SK-N-SH (cell line): ENCODE data around the gene KCNE1. TPM values are rescaled to one million over a fixed set of nuclear protein-coding genes. Genes with fewer than 3 reads are reported as not detected.

Source experiments
- CTCF ChIA-PET: fragments of 300-600, 350-600 bp; formaldehyde crosslinking; extraction: SDS; loops from one replicate; lab custom pipeline; 2021; lab: Yijun Ruan, JAX
- POLR2A ChIA-PET: fragments of 350-600 bp; sonication (Branson Sonifier 250); formaldehyde crosslinking; extraction: SDS; loops from one replicate; lab custom pipeline; 2020; ENCODE audit warnings: antibody characterized with exemption, inconsistent platforms; lab: Yijun Ruan, JAX
- DNase-seq: peaks from one replicate; pipeline ENCODE4 v3.0.0; 2012
- H2AFZ ChIP-seq: fragments of 200-600 bp; sonication (generic); 2 replicates; pipeline ENCODE4 v1.8.1; 2016; ENCODE audit warnings: antibody characterized with exemption, mild to moderate bottlenecking, low read depth
- H3F3A ChIP-seq: fragments of 200-600 bp; sonication (generic); replicated peaks from 2 replicates; pipeline ENCODE3; 2016; ENCODE audit warnings: antibody characterized with exemption, mild to moderate bottlenecking; ENCODE audit not compliant: insufficient read depth
- H3K27ac ChIP-seq, 2 experiments: fragments of 200-500 bp in 1 of 2; fragments of 200-600 bp in 1 of 2; sonication (Bioruptor generic) in 1 of 2; sonication (generic), shearing (Covaris generic) in 1 of 2; 2 replicates each; pipeline versions ENCODE4 v1.5.1 to v1.6.1; 2014 to 2016; ENCODE audit warnings: low read depth in 2 of 2, inconsistent platforms in 1 of 2, low read length in 1 of 2, mild to moderate bottlenecking in 1 of 2, mixed read lengths in 1 of 2
- H3K27me3 ChIP-seq: fragments of 200-600 bp; sonication (generic), shearing (Covaris generic); 2 replicates; pipeline ENCODE4 v1.6.1; 2016; ENCODE audit warnings: mixed run types; ENCODE audit not compliant: insufficient read depth
- H3K36me3 ChIP-seq, 2 experiments: fragments of 200-500 bp in 1 of 2; fragments of 200-600 bp in 1 of 2; sonication (Bioruptor generic) in 1 of 2; sonication (generic) in 1 of 2; replicated peaks in 1 of 2; 2 replicates each; pipeline versions ENCODE3 to v1.5.1; 2014 to 2016; ENCODE audit warnings: low read length in 1 of 2, mild to moderate bottlenecking in 1 of 2; ENCODE audit not compliant: insufficient read depth in 2 of 2, control insufficient read depth in 1 of 2
- H3K4me1 ChIP-seq, 2 experiments: fragments of 200-500 bp in 1 of 2; fragments of 200-600 bp in 1 of 2; sonication (Bioruptor generic) in 1 of 2; sonication (generic), shearing (Covaris generic) in 1 of 2; 2 replicates each; pipeline versions ENCODE4 v1.5.1 to v1.6.1; 2014 to 2016; ENCODE audit warnings: low read depth in 1 of 2, low read length in 1 of 2, mixed run types in 1 of 2; ENCODE audit not compliant: insufficient read depth in 2 of 2, control insufficient read depth in 1 of 2
- H3K4me2 ChIP-seq: fragments of 200-600 bp; sonication (generic), shearing (Covaris generic); 2 replicates; pipeline ENCODE4 v1.6.1; 2017; ENCODE audit warnings: mixed run types
- H3K4me3 ChIP-seq, 2 experiments: fragments of 200-500 bp in 1 of 2; fragments of 200-600 bp in 1 of 2; sonication (Bioruptor generic) in 1 of 2; sonication (generic), shearing (Covaris generic) in 1 of 2; 2 replicates each; pipeline versions ENCODE4 v1.5.1 to v1.8.1; 2014 to 2016; ENCODE audit warnings: low read depth in 2 of 2, inconsistent platforms in 1 of 2, low read length in 1 of 2, mild to moderate bottlenecking in 1 of 2, mixed read lengths in 1 of 2, moderate library complexity in 1 of 2
- H3K79me2 ChIP-seq: fragments of 200-600 bp; sonication (generic); 2 replicates; pipeline ENCODE4 v1.8.1; 2017; ENCODE audit warnings: mild to moderate bottlenecking; ENCODE audit not compliant: insufficient read depth
- H3K9ac ChIP-seq: fragments of 200-600 bp; sonication (generic); 2 replicates; pipeline ENCODE4 v1.6.1; 2017; ENCODE audit warnings: mixed run types
- H3K9me2 ChIP-seq: fragments of 200-600 bp; sonication (generic); 2 replicates; pipeline ENCODE4 v1.6.1; 2017; ENCODE audit warnings: mixed run types
- H3K9me3 ChIP-seq: fragments of 200-600 bp; sonication (generic); 2 replicates; pipeline ENCODE4 v1.6.1; 2017; ENCODE audit warnings: mixed run types, mild to moderate bottlenecking, moderate library complexity
- H4K20me1 ChIP-seq: fragments of 200-600 bp; sonication (generic); 2 replicates; pipeline ENCODE4 v1.6.1; 2017; ENCODE audit warnings: mild to moderate bottlenecking, mixed run types; ENCODE audit not compliant: insufficient read depth
- ELF1 ChIP-seq: IDR thresholded peaks from 2 replicates; pipeline ENCODE4 v1.4.0; 2012
- EP300 ChIP-seq, 2 experiments: IDR thresholded peaks; 2 replicates each; pipeline versions ENCODE4 v1.4.0 to v1.6.1; 2012; ENCODE audit warnings: borderline replicate concordance in 1 of 2, low read depth in 1 of 2, low read length in 1 of 2
- FOSL2 ChIP-seq: IDR thresholded peaks from 2 replicates; pipeline ENCODE4 v1.4.0; 2012; ENCODE audit warnings: low read depth, mild to moderate bottlenecking, moderate library complexity, borderline replicate concordance
- GATA2 ChIP-seq: sonication (generic); formaldehyde crosslinking; IDR thresholded peaks from 2 replicates; pipeline ENCODE4 v1.5.0; 2020; ENCODE audit warnings: mild to moderate bottlenecking, missing genetic modification reagents
- IRF3 ChIP-seq: fragments of 150-350 bp; IDR thresholded peaks from 2 replicates; pipeline ENCODE4 v1.6.1; 2016; ENCODE audit warnings: mild to moderate bottlenecking, low read depth, low read length
- JUND ChIP-seq: IDR thresholded peaks from 2 replicates; pipeline ENCODE4 v1.4.0; 2012
- MEF2A ChIP-seq: IDR thresholded peaks from 2 replicates; pipeline ENCODE4 v1.4.0; 2012; ENCODE audit warnings: low read depth, borderline replicate concordance
- MXI1 ChIP-seq: IDR thresholded peaks from 2 replicates; pipeline ENCODE4 v1.6.1; 2012; ENCODE audit warnings: mild to moderate bottlenecking, low read depth, low read length, improper control_type of control experiment
- NFIC ChIP-seq: IDR thresholded peaks from 2 replicates; pipeline ENCODE4 v1.4.0; 2012; ENCODE audit warnings: borderline replicate concordance
- NRF1 ChIP-seq: IDR thresholded peaks from 2 replicates; pipeline ENCODE4 v1.6.1; 2012; ENCODE audit warnings: low read depth, mild to moderate bottlenecking, low read length
- RFX5 ChIP-seq: IDR thresholded peaks from 2 replicates; pipeline ENCODE4 v1.6.1; 2012; ENCODE audit warnings: mild to moderate bottlenecking, improper control_type of control experiment, low read length
- RXRA ChIP-seq: IDR thresholded peaks from 2 replicates; pipeline ENCODE4 v1.4.0; 2012; ENCODE audit warnings: low read depth, mild to moderate bottlenecking, borderline replicate concordance
- SMC3 ChIP-seq: IDR thresholded peaks from 2 replicates; pipeline ENCODE4 v1.6.1; 2012; ENCODE audit warnings: low read depth, low read length, improper control_type of control experiment
- TCF12 ChIP-seq: IDR thresholded peaks from 2 replicates; pipeline ENCODE4 v1.4.0; 2012
- TEAD4 ChIP-seq: IDR thresholded peaks from 2 replicates; pipeline ENCODE4 v1.4.0; 2012; ENCODE audit warnings: mild to moderate bottlenecking, borderline replicate concordance; ENCODE audit not compliant: insufficient read depth
- WGBS: methylation state at CpG from one replicate; pipeline ENCODE4 v1.1.6; 2017; ENCODE audit warnings: low lambda C conversion rate; 5-methylcytosine and 5-hydroxymethylcytosine counted together
- polyA plus RNA-seq, 3 experiments: library from polyadenylated mRNA; depleted of rRNA; stranded (reverse); fragments of >200 nt; gene quantifications; 2 replicates each; pipeline ENCODE4 v1.2.3, GENCODE V29; 2012
- TF ChIP-seq, protein P1 (sequence below): IDR thresholded peaks from 2 replicates; pipeline ENCODE4 v1.4.0; 2012; ENCODE audit warnings: low read depth
- TF ChIP-seq, protein P2 (sequence below): IDR thresholded peaks from 2 replicates; pipeline ENCODE4; 2012

The KCNE1 gene
- polyA plus RNA-seq, 1 of the 3 experiments (the other 2 are of a cell fraction), result 0.16 TPM

DNA sequence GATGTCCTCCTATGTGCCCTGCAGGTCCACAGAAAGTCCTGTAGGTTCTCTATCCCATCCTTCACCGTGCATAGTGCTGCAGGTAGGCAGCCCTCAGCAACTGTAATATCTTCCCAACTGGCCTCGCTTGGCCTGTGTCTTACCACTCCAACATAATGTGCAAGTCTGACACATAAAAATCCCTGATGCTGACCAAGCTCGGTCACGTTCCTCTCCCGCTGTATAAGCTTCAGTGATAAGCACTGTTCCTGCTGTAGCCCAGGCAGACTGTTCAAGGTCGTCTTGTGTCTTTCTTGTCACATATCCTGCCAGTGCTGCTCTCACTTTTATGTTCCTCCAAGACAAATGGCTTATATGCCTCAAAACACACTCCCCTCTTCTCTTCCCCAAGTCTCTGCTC is 19.4 kb upstream of the KCNE1 start:
- Histone ChIP-seq H3K4me2 (no peak overlapping the region), H3K4me3 (no peak overlapping the region), H3K27me3 (no peaks in the 10 kb centered on the region), H2AFZ (no peak overlapping the region), H4K20me1 (no peaks in the 10 kb centered on the region), H3K9me3 (no peaks in the 10 kb centered on the region), H3K27ac (no peak overlapping the region), H3K79me2 (peaks cover 2% of the 10 kb centered on the region; the same call in 1 of the 2 replicates), H3F3A (peaks cover 21% of the 10 kb centered on the region), H3K4me1 (peaks cover 2 to 3% of the 10 kb centered on the region in 2 experiments; a peak in 2 of 4 replicates), H3K36me3 (no peaks in the 10 kb centered on the region), H3K9me2 (no peaks in the 10 kb centered on the region), H3K9ac (no peak overlapping the region)
- ChIA-PET CTCF (no interaction called here), POLR2A (no interaction called here)
- no peak for DNase-seq
- TF ChIP-seq, protein P1, sequence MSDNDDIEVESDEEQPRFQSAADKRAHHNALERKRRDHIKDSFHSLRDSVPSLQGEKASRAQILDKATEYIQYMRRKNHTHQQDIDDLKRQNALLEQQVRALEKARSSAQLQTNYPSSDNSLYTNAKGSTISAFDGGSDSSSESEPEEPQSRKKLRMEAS, result no peak
- TF ChIP-seq NRF1 (no peak), TEAD4 (no peak), IRF3 (no peak), MEF2A (no peak), RFX5 (no peak), SMC3 (no peak)
- 89% methylated on average over 6 of the region's 6 CpGs for WGBS

- H4K20me1 ChIP-seq, result no peaks in the 10 kb centered on the region
- H3K4me2 ChIP-seq, result no peak overlapping the region
- H3K9me2 ChIP-seq, result no peaks in the 10 kb centered on the region
- peak overlapping the region; percentile 20; the same call in 1 of the 2 replicates for H3K9ac ChIP-seq
- no peaks in the 10 kb centered on the region; a peak in 1 of 4 replicates for H3K4me1 ChIP-seq
- no peaks in the 10 kb centered on the region for H3K9me3 ChIP-seq
- H3F3A ChIP-seq, result peaks cover 22% of the 10 kb centered on the region
- no peak overlapping the region for H3K4me3 ChIP-seq
- H2AFZ ChIP-seq, result no peak overlapping the region
- no peaks in the 10 kb centered on the region for H3K27me3 ChIP-seq
- H3K27ac ChIP-seq, result peak overlapping the region in 1 of 2 experiments; percentile 80; a peak in 2 of 4 replicates
- no peaks in the 10 kb centered on the region for H3K36me3 ChIP-seq
- no peak for DNase-seq
- H3K79me2 ChIP-seq, result peaks cover 13% of the 10 kb centered on the region
- TF ChIP-seq GATA2 (CRISPR knock-in tag) (no peak), TCF12 (peak; percentile 84), NFIC (no peak; the same call in 1 of the 2 replicates), RXRA (peak; percentile 65; the same call in 1 of the 2 replicates), FOSL2 (peak; percentile 57; the same call in 1 of the 2 replicates), ELF1 (no peak), IRF3 (no peak), SMC3 (no peak), JUND (peak; percentile 79), EP300 (IDR thresholded peaks at IDR 0.05; ENCODE audit: borderline replicate concordance in 1 of 2, low read depth in 1 of 2, low read length in 1 of 2) (peak in 1 of 2 experiments; percentile 83; a peak in 2 of 4 replicates), MEF2A (no peak), MXI1 (no peak), TEAD4 (peak; percentile 71; the same call in 1 of the 2 replicates)
- TF ChIP-seq, protein P2, sequence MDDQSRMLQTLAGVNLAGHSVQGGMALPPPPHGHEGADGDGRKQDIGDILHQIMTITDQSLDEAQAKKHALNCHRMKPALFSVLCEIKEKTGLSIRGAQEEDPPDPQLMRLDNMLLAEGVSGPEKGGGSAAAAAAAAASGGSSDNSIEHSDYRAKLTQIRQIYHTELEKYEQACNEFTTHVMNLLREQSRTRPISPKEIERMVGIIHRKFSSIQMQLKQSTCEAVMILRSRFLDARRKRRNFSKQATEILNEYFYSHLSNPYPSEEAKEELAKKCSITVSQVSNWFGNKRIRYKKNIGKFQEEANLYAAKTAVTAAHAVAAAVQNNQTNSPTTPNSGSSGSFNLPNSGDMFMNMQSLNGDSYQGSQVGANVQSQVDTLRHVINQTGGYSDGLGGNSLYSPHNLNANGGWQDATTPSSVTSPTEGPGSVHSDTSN, result peak; percentile 93
- CTCF ChIA-PET, result no interaction called here
- POLR2A ChIA-PET, result no interaction called here
These were observed 18.3 kb upstream of the KCNE1 start for GRCh38 chr21:34530261-34530660.
